Fibroblast of lung (primary cell): ENCODE results near the gene NEU2.

Experiments used
- EZH2 ChIP-seq: IDR thresholded peaks from 2 replicates; pipeline ENCODE4 v1.5.1; 2012; ENCODE audit warnings: low read length, control low read depth, mild to moderate bottlenecking; ENCODE audit errors: missing control alignments
- TF ChIP-seq, protein P1 (sequence below), 2 donors: IDR thresholded peaks in 1 of 2; conservative IDR thresholded peaks in 1 of 2; 1 replicate in 1 of 2; 2 replicates in 1 of 2; pipeline ENCODE4 v1.5.1; 2011 to 2012; ENCODE audit warnings: low read length in 2 of 2, control low read depth in 1 of 2, inconsistent platforms in 1 of 2, low read depth in 1 of 2, mild to moderate bottlenecking in 1 of 2

DNA sequence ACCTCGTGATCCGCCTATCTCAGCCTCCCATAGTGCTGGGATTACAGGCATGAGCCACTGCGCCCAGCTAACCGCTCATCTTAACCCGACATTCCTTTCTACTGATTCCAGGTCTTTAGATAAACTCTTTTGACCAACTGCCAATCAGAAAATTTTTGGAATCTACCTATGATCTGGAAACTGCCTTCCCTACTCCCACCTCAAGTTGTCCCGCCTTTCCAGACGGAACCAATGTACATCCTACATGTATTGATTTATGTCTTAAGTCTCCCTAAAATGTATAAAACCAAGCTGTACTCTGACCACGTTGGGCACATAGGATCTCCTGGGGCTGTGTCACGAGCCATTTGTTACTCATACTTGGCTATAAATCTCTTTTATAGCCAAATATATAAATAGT lies 3.2 kb upstream of the NEU2 start:
- no peak for TF ChIP-seq EZH2
- TF ChIP-seq, protein P1, sequence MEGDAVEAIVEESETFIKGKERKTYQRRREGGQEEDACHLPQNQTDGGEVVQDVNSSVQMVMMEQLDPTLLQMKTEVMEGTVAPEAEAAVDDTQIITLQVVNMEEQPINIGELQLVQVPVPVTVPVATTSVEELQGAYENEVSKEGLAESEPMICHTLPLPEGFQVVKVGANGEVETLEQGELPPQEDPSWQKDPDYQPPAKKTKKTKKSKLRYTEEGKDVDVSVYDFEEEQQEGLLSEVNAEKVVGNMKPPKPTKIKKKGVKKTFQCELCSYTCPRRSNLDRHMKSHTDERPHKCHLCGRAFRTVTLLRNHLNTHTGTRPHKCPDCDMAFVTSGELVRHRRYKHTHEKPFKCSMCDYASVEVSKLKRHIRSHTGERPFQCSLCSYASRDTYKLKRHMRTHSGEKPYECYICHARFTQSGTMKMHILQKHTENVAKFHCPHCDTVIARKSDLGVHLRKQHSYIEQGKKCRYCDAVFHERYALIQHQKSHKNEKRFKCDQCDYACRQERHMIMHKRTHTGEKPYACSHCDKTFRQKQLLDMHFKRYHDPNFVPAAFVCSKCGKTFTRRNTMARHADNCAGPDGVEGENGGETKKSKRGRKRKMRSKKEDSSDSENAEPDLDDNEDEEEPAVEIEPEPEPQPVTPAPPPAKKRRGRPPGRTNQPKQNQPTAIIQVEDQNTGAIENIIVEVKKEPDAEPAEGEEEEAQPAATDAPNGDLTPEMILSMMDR (conservative IDR thresholded peaks at IDR 0.05 in 1 of 2, IDR thresholded peaks at IDR 0.05 in 1 of 2; ENCODE audit: low read depth in 1 of 2, low read length in 2 of 2) = no peak
